ENCODE data around the gene ATCAY.

The ATCAY gene

DNA sequence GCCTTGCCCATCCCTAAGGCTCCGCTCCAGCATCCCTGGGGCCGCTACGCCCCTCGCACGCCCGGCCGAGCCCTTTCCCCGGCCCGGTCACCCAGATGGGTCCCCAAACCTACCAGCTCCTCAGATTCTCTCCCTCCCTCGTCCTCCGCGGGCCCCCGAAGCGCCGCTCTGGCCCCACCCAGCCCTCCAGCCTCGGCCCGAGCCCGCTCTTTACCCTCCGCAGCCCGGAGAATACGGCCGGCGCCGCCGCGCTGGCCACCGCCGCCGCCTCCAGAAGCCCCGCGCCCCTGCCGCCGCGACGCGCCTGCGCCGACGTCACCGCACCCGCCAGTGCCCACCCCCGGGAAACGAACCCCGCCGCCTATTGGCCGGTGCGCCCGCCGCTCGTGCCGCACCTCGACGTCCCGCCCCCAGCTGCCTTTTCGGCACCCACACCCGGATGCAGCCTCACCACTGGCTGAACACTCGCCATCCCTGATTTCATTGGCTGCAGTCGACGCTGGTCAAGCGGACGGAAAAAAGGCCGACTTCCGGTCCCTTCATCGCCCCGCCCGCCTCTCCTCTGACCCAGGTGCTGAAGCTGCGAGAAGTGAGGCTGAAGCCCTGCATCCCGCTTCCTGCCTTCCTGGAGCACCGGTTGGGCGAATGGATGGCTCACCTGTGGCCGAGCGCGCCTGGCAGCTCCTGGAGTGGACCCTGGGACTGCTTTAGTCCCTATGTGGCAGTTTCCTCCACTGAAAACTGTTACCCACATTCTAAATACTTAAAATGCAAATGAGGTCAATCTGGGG lies 90.5 kb downstream of the ATCAY start, which contains the start of gene DAPK3:
DAPK3 (minus strand) TSS at position 292 of the 791 bp plus-strand sequence. CDS start 1,364 bp downstream, outside the sequence.
- DNase-seq, result peak; percentile 91 to 93

- DNase-seq, result no peak
These were observed 94.7 kb downstream of the ATCAY start for GRCh38 chr19:3975144-3975543.

DNA sequence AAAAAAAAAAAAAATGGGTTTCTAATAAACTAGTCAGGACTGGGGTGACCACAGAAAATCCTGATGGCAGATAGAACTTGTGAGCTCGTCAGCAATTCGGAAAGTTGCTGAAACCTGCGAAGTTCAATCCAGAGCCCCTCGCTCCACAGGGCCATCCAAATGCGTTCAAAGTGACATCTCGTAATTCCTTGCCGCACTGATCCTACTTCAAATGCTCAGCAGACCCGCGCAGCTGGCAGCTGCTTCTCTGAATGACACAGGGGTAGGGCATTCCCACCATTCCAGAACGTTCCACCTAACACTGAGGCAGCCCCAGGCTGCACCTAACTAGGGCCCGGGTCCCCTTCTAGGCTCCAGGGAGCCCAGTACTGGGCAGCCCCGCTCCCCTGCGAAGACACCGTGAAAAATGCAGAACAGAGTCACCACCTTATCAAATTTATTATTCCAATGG lies 95.2 kb downstream of the ATCAY start:
- peak in 1 of 2 donors; percentile 34 for DNase-seq

- DNase-seq, result peak in 1 of 2 donors; percentile 26
These were observed 96.2 kb downstream of the ATCAY start for GRCh38 chr19:3976495-3977241.

Data from CD4-positive, alpha-beta T cell treated with Interferon alpha-2 for 1 hour (primary cell).